HG03060 (cell line): ENCODE data around the gene RABL2A.
"Not testable (repeated sequence)": the region's sequence is repeated elsewhere in the genome, so short reads cannot be mapped to it uniquely, and the experiment has no call there.

ENCODE experiments used
- ATAC-seq: cut with Tn5 transposase; IDR thresholded peaks from one replicate; pipeline ENCODE4 v1.9.1; 2021; ENCODE audit warnings: low read depth, moderate number of reproducible peaks; ENCODE audit not compliant: unreplicated experiment

RABL2A gene

GRCh38 chr2:113626616-113627330 is at the start of gene RABL2A:
RABL2A (plus strand) TSS chr2:113627266; CDS start chr2:113628607, 1,341 bp downstream.
- peak; percentile 96 for ATAC-seq

- ATAC-seq, result not testable (repeated sequence)
Measured at GRCh38 chr2:113578508-113578907, 48.6 kb upstream of the RABL2A start.

GRCh38 chr2:113582473-113582872 is 44.6 kb upstream of the RABL2A start:
- not testable (repeated sequence) for ATAC-seq

- not testable (repeated sequence) for ATAC-seq
Measured at GRCh38 chr2:113583521-113584225, 43.4 kb upstream of the RABL2A start.

GRCh38 chr2:113584311-113585092 is 42.6 kb upstream of the RABL2A start:
- not testable (repeated sequence) for ATAC-seq

- ATAC-seq, result not testable (repeated sequence)
Measured at GRCh38 chr2:113587201-113587600, 39.9 kb upstream of the RABL2A start.

- not testable (repeated sequence) for ATAC-seq
Measured at GRCh38 chr2:113589591-113589990, 37.5 kb upstream of the RABL2A start.

- ATAC-seq, result not testable (repeated sequence)
Measured at GRCh38 chr2:113591926-113592325, 35.1 kb upstream of the RABL2A start.

- not testable (repeated sequence) for ATAC-seq
Measured at GRCh38 chr2:113593280-113593679, 33.8 kb upstream of the RABL2A start.

- not testable (repeated sequence) for ATAC-seq
Measured at GRCh38 chr2:113595725-113596124, 31.3 kb upstream of the RABL2A start.

- not testable (repeated sequence) for ATAC-seq
Measured at GRCh38 chr2:113597164-113597563, 29.9 kb upstream of the RABL2A start.

- ATAC-seq, result not testable (repeated sequence)
Measured at GRCh38 chr2:113597572-113597971, 29.5 kb upstream of the RABL2A start.

GRCh38 chr2:113598180-113598579 is 28.9 kb upstream of the RABL2A start:
- not testable (repeated sequence) for ATAC-seq

GRCh38 chr2:113598738-113599137 is 28.3 kb upstream of the RABL2A start:
- ATAC-seq, result not testable (repeated sequence)

- not testable (repeated sequence) for ATAC-seq
Measured at GRCh38 chr2:113599208-113599607, 27.9 kb upstream of the RABL2A start.

GRCh38 chr2:113602040-113602769 is 24.9 kb upstream of the RABL2A start:
- not testable (repeated sequence) for ATAC-seq

GRCh38 chr2:113602869-113603466 is 24.1 kb upstream of the RABL2A start:
- ATAC-seq, result no peak

- ATAC-seq, result peak; percentile 78
Measured at GRCh38 chr2:113603467-113604084, 23.5 kb upstream of the RABL2A start.

- peak; percentile 63 for ATAC-seq
Measured at GRCh38 chr2:113604085-113604477, 23.0 kb upstream of the RABL2A start.
